DMS79 treated with DMSO at 0.1 percent for 48 hours (cell line): ENCODE results near the gene ZNF37A.
"Not testable (repeated sequence)": the region's sequence is repeated elsewhere in the genome, so short reads cannot be mapped to it uniquely, and the experiment has no call there.

ENCODE experiments used
- DNase-seq: peaks from one replicate; lab custom pipeline; 2025; lab: John Stamatoyannopoulos, UW

ZNF37A gene

GRCh38 chr10:38150891-38151463 is 56.8 kb downstream of the ZNF37A start:
- not testable (repeated sequence) for DNase-seq

DNA sequence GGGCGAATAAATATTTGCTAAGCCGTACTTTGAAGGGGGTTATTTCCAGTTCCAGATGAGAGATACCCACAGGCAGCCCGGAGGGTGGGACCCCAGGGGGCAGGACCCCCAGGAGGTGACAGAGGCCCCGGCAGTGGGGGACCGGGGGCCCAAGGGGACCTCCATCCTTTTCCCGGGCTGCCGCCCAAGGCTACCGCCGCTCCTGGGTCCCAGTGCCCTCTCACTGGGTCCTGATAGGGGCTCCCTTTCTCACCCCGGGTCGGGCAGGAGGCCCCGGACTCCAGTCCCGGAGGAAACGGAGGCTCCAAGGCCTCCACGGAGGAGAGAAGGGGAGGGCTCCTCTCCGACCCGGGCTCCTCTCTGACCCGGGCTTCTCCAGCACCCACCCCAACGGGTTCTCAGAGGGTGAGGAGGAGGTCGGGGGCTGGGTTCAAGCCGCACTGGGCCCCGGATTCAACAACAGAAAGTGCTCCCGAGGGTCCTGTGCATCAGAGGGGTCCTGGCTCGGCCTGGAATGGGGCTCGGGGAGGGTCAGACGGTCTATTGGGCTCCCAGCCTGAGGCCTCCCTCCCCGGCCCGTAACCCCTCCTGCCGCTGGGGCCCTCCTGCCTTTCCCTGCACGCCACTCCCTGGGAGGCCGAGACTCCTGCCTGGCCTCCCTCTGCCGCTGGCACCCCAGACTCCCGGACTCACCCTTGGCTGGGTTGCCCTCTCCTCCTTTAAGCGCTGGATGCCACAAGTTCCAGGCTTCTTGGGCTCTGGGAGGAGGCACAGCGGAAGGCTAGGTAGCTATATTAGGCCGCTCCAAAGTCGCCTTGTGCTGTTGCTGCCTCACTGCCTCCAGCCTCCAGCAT is 62.5 kb downstream of the ZNF37A start:
- no peak for DNase-seq

DNA sequence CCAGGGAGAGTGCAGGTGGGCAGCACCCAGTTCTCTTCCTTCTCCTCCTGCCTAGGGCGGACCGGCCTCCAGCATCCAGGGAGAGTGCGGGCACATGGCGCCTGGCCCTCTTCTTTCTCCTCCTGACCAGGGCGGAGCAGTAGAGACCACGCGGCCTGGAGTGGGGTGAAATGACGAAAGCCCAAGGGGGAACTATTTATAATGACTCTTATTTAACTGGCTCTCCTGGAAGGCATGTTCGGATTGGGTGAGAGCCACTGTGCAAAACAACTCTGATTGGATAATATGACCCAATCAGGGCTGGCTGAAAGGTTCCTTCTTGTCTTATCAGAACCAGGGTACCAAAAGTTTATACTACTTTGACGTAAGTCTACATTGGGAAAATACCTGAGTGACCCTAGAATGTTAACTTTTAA is 63.1 kb downstream of the ZNF37A start:
- no peak for DNase-seq

GRCh38 chr10:38159004-38159403 is 64.9 kb downstream of the ZNF37A start:
- DNase-seq: no peak

DNA sequence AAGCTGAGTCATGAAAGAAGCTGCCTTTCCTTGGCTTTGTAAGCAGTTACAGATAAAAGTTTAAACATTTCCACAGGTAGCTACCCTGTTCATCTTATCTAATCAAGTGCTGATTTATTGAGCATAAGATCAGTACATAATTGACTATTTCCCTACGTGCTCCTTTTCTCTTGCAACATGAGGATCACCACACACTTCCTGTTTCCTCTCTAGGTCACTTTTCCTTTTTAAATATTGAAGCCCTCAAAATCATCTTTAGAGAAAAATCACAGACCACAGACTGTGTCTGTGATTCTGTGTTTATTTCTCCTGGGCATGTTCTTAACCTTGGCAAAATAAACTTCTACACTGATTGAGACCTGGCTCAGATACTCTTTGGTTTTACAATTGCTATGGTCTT is 69.5 kb downstream of the ZNF37A start:
- DNase-seq: no peak

DNA sequence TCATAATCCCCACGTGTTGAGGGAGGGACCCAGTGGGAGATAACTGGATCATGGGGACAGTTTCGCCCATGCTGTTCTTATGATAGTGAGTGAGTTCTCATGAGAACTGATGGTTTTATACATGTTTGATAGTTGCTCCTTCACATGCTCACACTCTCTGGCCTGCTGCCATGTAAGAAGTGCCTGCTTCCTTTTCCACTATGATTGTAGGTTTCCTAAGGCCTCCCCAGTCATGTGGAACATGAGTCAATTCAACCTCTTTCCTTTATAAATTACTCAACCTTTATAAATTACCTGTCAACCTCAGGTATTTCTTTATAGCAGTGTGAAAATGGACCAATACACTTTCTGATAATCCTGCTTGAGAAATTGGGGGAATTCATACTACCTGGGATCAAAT is 80.2 kb downstream of the ZNF37A start:
- DNase-seq: no peak

- DNase-seq: no peak
Measured at GRCh38 chr10:38184477-38184876, 90.3 kb downstream of the ZNF37A start.
